Mononuclear cell (primary cell): ENCODE data around the gene CRIP2. TPM values are rescaled to one million over a fixed set of nuclear protein-coding genes. Genes with fewer than 3 reads are reported as not detected.

Experiments used
- H3K27me3 ChIP-seq: 2 replicates; pipeline ENCODE4 v1.6.0; 2011; ENCODE audit warnings: low read length, control low read depth; ENCODE audit not compliant: insufficient read depth
- H3K4me1 ChIP-seq: 2 replicates; pipeline ENCODE4 v1.5.1; 2011; ENCODE audit warnings: mild to moderate bottlenecking, low read length, control low read depth; ENCODE audit not compliant: insufficient read depth
- H3K4me3 ChIP-seq: 2 replicates; pipeline ENCODE4 v1.5.1; 2011; ENCODE audit warnings: mild to moderate bottlenecking, low read length, moderate library complexity
- H3K9me3 ChIP-seq: 2 replicates; pipeline ENCODE4 v1.5.1; 2011; ENCODE audit warnings: low read depth, mild to moderate bottlenecking, control low read depth, low read length
- total RNA-seq: library from RNA; depleted of rRNA; stranded (reverse); fragments of >200 nt; gene quantifications from one replicate; pipeline ENCODE4 v1.2.3, GENCODE V29; 2012

The CRIP2 gene
- total RNA-seq, 1 donor, result 10.8 TPM

GRCh38 chr14:105466531-105467248 lies 7.9 kb upstream of the CRIP2 start:
- H3K27me3 ChIP-seq, result no peaks in the 10 kb centered on the region
- no peaks in the 10 kb centered on the region for H3K4me1 ChIP-seq
- no peak overlapping the region for H3K4me3 ChIP-seq
- no peaks in the 10 kb centered on the region for H3K9me3 ChIP-seq

GRCh38 chr14:105467249-105467941 lies 7.2 kb upstream of the CRIP2 start:
- no peaks in the 10 kb centered on the region for H3K27me3 ChIP-seq
- no peaks in the 10 kb centered on the region for H3K4me1 ChIP-seq
- H3K4me3 ChIP-seq, result no peak overlapping the region
- H3K9me3 ChIP-seq, result no peaks in the 10 kb centered on the region

- H3K4me1 ChIP-seq, result no peaks in the 10 kb centered on the region
- no peaks in the 10 kb centered on the region for H3K9me3 ChIP-seq
- peaks cover 2% of the 10 kb centered on the region for H3K27me3 ChIP-seq
- H3K4me3 ChIP-seq, result no peak overlapping the region
Observed at GRCh38 chr14:105467942-105468471, 6.6 kb upstream of the CRIP2 start.

GRCh38 chr14:105468621-105469241 lies 5.9 kb upstream of the CRIP2 start:
- H3K4me3 ChIP-seq, result no peak overlapping the region
- H3K4me1 ChIP-seq, result peaks cover 5% of the 10 kb centered on the region
- H3K9me3 ChIP-seq, result no peaks in the 10 kb centered on the region
- H3K27me3 ChIP-seq, result peaks cover 6% of the 10 kb centered on the region

- peaks cover 7% of the 10 kb centered on the region for H3K27me3 ChIP-seq
- peaks cover 8% of the 10 kb centered on the region for H3K4me1 ChIP-seq
- H3K9me3 ChIP-seq, result no peaks in the 10 kb centered on the region
- H3K4me3 ChIP-seq, result no peak overlapping the region
Observed at GRCh38 chr14:105469456-105470349, 4.9 kb upstream of the CRIP2 start.

GRCh38 chr14:105470350-105471296 lies 4.0 kb upstream of the CRIP2 start:
- Histone ChIP-seq H3K27me3 (peaks cover 14% of the 10 kb centered on the region), H3K9me3 (no peaks in the 10 kb centered on the region), H3K4me1 (peaks cover 17% of the 10 kb centered on the region), H3K4me3 (no peak overlapping the region)

- Histone ChIP-seq H3K4me3 (no peak overlapping the region), H3K4me1 (peaks cover 25% of the 10 kb centered on the region), H3K27me3 (peaks cover 21% of the 10 kb centered on the region), H3K9me3 (no peaks in the 10 kb centered on the region)
Observed at GRCh38 chr14:105471297-105471821, 3.3 kb upstream of the CRIP2 start.

- no peak overlapping the region for H3K4me3 ChIP-seq
- no peaks in the 10 kb centered on the region for H3K9me3 ChIP-seq
- peaks cover 31% of the 10 kb centered on the region for H3K4me1 ChIP-seq
- peaks cover 23% of the 10 kb centered on the region for H3K27me3 ChIP-seq
Observed at GRCh38 chr14:105471823-105472485, 2.7 kb upstream of the CRIP2 start.

GRCh38 chr14:105472486-105472991 lies 2.1 kb upstream of the CRIP2 start:
- peaks cover 23% of the 10 kb centered on the region for H3K27me3 ChIP-seq
- H3K9me3 ChIP-seq, result no peaks in the 10 kb centered on the region
- peaks cover 36% of the 10 kb centered on the region for H3K4me1 ChIP-seq
- no peak overlapping the region for H3K4me3 ChIP-seq

GRCh38 chr14:105473033-105473676 lies 1.5 kb upstream of the CRIP2 start:
- no peaks in the 10 kb centered on the region for H3K9me3 ChIP-seq
- H3K4me3 ChIP-seq, result no peak overlapping the region
- peaks cover 23% of the 10 kb centered on the region for H3K27me3 ChIP-seq
- peaks cover 36% of the 10 kb centered on the region for H3K4me1 ChIP-seq

- Histone ChIP-seq H3K9me3 (no peaks in the 10 kb centered on the region), H3K4me1 (peaks cover 36% of the 10 kb centered on the region), H3K4me3 (peak overlapping the region; percentile 32), H3K27me3 (peaks cover 23% of the 10 kb centered on the region)
Observed at GRCh38 chr14:105473677-105474482, 741 bp upstream of the CRIP2 start.
